HEK293 (cell line): ENCODE results near the gene SHMT2.
A peak's percentile ranks its signal among the peaks of the same experiment; 100 is the strongest.

Experiments
- BCL11B ChIP-seq: fragments of 450-650 bp; formaldehyde crosslinking; IDR thresholded peaks from 2 replicates; pipeline ENCODE4 v1.5.1; 2016; ENCODE audit warnings: low read depth, missing biosample characterization, missing genetic modification characterization
- FEZF1 ChIP-seq: fragments of 450-650 bp; formaldehyde crosslinking; IDR thresholded peaks from 2 replicates; pipeline ENCODE4 v1.5.1; 2016; ENCODE audit warnings: missing biosample characterization, missing genetic modification characterization
- GFI1B ChIP-seq: fragments of 450-650 bp; formaldehyde crosslinking; IDR thresholded peaks from 2 replicates; pipeline ENCODE4 v1.5.1; 2016; ENCODE audit warnings: missing biosample characterization, missing genetic modification characterization
- GLIS1 ChIP-seq: fragments of 450-650 bp; formaldehyde crosslinking; IDR thresholded peaks from 2 replicates; pipeline ENCODE4 v1.5.1; 2016; ENCODE audit warnings: missing biosample characterization, missing genetic modification characterization
- IKZF3 ChIP-seq: fragments of 450-650 bp; IDR thresholded peaks from 2 replicates; pipeline ENCODE4 v1.5.0; 2018; ENCODE audit warnings: missing biosample characterization, mild to moderate bottlenecking, missing genetic modification characterization, moderate library complexity
- KLF9 ChIP-seq: fragments of 450-650 bp; formaldehyde crosslinking; IDR thresholded peaks from 2 replicates; pipeline ENCODE4 v1.5.1; 2016; ENCODE audit warnings: missing biosample characterization, missing genetic modification characterization, low read depth
- MEIS1 ChIP-seq: sonication (generic); formaldehyde crosslinking; IDR thresholded peaks from 2 replicates; pipeline ENCODE4 v1.8.1; 2022; ENCODE audit warnings: missing genetic modification reagents, mild to moderate bottlenecking, borderline replicate concordance
- PATZ1 ChIP-seq: fragments of 450-650 bp; formaldehyde crosslinking; IDR thresholded peaks from 2 replicates; pipeline ENCODE4 v1.5.1; 2016; ENCODE audit warnings: missing biosample characterization, missing genetic modification characterization
- PBX3 ChIP-seq: sonication (generic); formaldehyde crosslinking; IDR thresholded peaks from 2 replicates; pipeline ENCODE4 v1.8.1; 2022; ENCODE audit warnings: mild to moderate bottlenecking, moderate library complexity, missing genetic modification reagents
- SCRT2 ChIP-seq: fragments of 450-650 bp; formaldehyde crosslinking; IDR thresholded peaks from 2 replicates; pipeline ENCODE4 v1.5.1; 2016; ENCODE audit warnings: missing biosample characterization, missing genetic modification characterization
- SP2 ChIP-seq: fragments of 450-650 bp; formaldehyde crosslinking; IDR thresholded peaks from 2 replicates; pipeline ENCODE4 v1.5.1; 2016; ENCODE audit warnings: missing biosample characterization, missing genetic modification characterization
- SP7 ChIP-seq: fragments of 450-650 bp; formaldehyde crosslinking; IDR thresholded peaks from 2 replicates; pipeline ENCODE4 v1.5.1; 2016; ENCODE audit warnings: missing biosample characterization, missing genetic modification characterization
- TCF7L2 ChIP-seq: IDR thresholded peaks from 2 replicates; pipeline ENCODE4 v1.6.1; 2011; ENCODE audit warnings: low read depth, mild to moderate bottlenecking, inconsistent platforms, low read length, moderate library complexity, borderline replicate concordance
- ZBTB11 ChIP-seq: fragments of 450-650 bp; formaldehyde crosslinking; conservative IDR thresholded peaks from 2 replicates; pipeline ENCODE4 v1.5.1; 2016; ENCODE audit warnings: low read depth, missing biosample characterization, missing genetic modification characterization
- ZBTB21 ChIP-seq: fragments of 450-650 bp; formaldehyde crosslinking; IDR thresholded peaks from 2 replicates; pipeline ENCODE4 v1.5.1; 2017; ENCODE audit warnings: missing biosample characterization, missing genetic modification characterization
- ZBTB48 ChIP-seq: fragments of 450-650 bp; formaldehyde crosslinking; IDR thresholded peaks from 2 replicates; pipeline ENCODE4 v1.5.1; 2016; ENCODE audit warnings: missing biosample characterization, missing genetic modification characterization
- ZEB2 ChIP-seq: fragments of 450-650 bp; formaldehyde crosslinking; IDR thresholded peaks from 2 replicates; pipeline ENCODE4 v1.5.1; 2016; ENCODE audit warnings: missing biosample characterization, missing genetic modification characterization
- ZIC2 ChIP-seq: fragments of 450-650 bp; formaldehyde crosslinking; IDR thresholded peaks from 2 replicates; pipeline ENCODE4 v1.5.1; 2016; ENCODE audit warnings: missing biosample characterization, missing genetic modification characterization
- ZNF112 ChIP-seq: fragments of 450-650 bp; formaldehyde crosslinking; IDR thresholded peaks from 2 replicates; pipeline ENCODE4 v1.5.0; 2017; ENCODE audit warnings: missing biosample characterization, missing genetic modification characterization
- ZNF114 ChIP-seq: fragments of 450-650 bp; formaldehyde crosslinking; IDR thresholded peaks from 2 replicates; pipeline ENCODE4 v1.5.0; 2017; ENCODE audit warnings: missing biosample characterization, missing genetic modification characterization
- ZNF133 ChIP-seq: fragments of 450-650 bp; formaldehyde crosslinking; IDR thresholded peaks from 2 replicates; pipeline ENCODE4 v1.5.1; 2016; ENCODE audit warnings: missing biosample characterization, missing genetic modification characterization
- ZNF138 ChIP-seq: fragments of 450-650 bp; formaldehyde crosslinking; IDR thresholded peaks from 2 replicates; pipeline ENCODE4 v1.5.1; 2016; ENCODE audit warnings: missing biosample characterization, missing genetic modification characterization, borderline replicate concordance
- ZNF2 ChIP-seq: fragments of 450-650 bp; formaldehyde crosslinking; IDR thresholded peaks from 2 replicates; pipeline ENCODE4 v1.5.1; 2016; ENCODE audit warnings: missing biosample characterization, missing genetic modification characterization
- ZNF324 ChIP-seq: fragments of 450-650 bp; formaldehyde crosslinking; IDR thresholded peaks from 2 replicates; pipeline ENCODE4 v1.5.1; 2016; ENCODE audit warnings: missing biosample characterization, missing genetic modification characterization
- ZNF426 ChIP-seq: fragments of 450-650 bp; formaldehyde crosslinking; IDR thresholded peaks from 2 replicates; pipeline ENCODE4 v1.5.1; 2017; ENCODE audit warnings: missing biosample characterization, missing genetic modification characterization, mild to moderate bottlenecking, inconsistent platforms, moderate library complexity
- ZNF514 ChIP-seq: fragments of 450-650 bp; formaldehyde crosslinking; IDR thresholded peaks from 2 replicates; pipeline ENCODE4 v1.5.1; 2016; ENCODE audit warnings: missing biosample characterization, missing genetic modification characterization
- ZNF558 ChIP-seq: fragments of 450-650 bp; formaldehyde crosslinking; IDR thresholded peaks from 2 replicates; pipeline ENCODE4 v1.5.1; 2016; ENCODE audit warnings: missing biosample characterization, missing genetic modification characterization
- ZNF610 ChIP-seq: fragments of 450-650 bp; formaldehyde crosslinking; IDR thresholded peaks from 2 replicates; pipeline ENCODE4 v1.5.1; 2016; ENCODE audit warnings: missing biosample characterization, missing genetic modification characterization, borderline replicate concordance
- ZNF677 ChIP-seq: fragments of 450-650 bp; IDR thresholded peaks from 2 replicates; pipeline ENCODE4 v1.5.0; 2018; ENCODE audit warnings: missing biosample characterization, mild to moderate bottlenecking, missing genetic modification characterization, moderate library complexity
- ZNF785 ChIP-seq: fragments of 450-650 bp; formaldehyde crosslinking; IDR thresholded peaks from 2 replicates; pipeline ENCODE4 v1.5.1; 2016; ENCODE audit warnings: missing biosample characterization, missing genetic modification characterization
- ZSCAN4 ChIP-seq: fragments of 450-650 bp; formaldehyde crosslinking; IDR thresholded peaks from 2 replicates; pipeline ENCODE4 v1.5.1; 2017; ENCODE audit warnings: missing biosample characterization, missing genetic modification characterization

Gene SHMT2

GRCh38 chr12:57238854-57239554, 9.5 kb downstream of the SHMT2 start (continued):
- TF ChIP-seq PATZ1 (tag by site-specific recombination) = peak; percentile 72
- no peak for TF ChIP-seq GFI1B
- peak; percentile 84; the same call in 1 of the 2 replicates for TF ChIP-seq ZNF324 (tag by site-specific recombination)
- 0 out of 2 replicates have a peak, but pooled peaks have one; percentile 24 for TF ChIP-seq ZBTB11
- peak; percentile 95 for TF ChIP-seq IKZF3 (tag by site-specific recombination)
- no peak for TF ChIP-seq ZNF138 (tag by site-specific recombination)
- no peak for TF ChIP-seq ZNF514 (tag by site-specific recombination)
- 0 out of 2 replicates have a peak, but pooled peaks have one; percentile 53 for TF ChIP-seq ZSCAN4 (tag by site-specific recombination)
- peak; percentile 74 for TF ChIP-seq SP2 (tag by site-specific recombination)
- TF ChIP-seq ZNF558 (tag by site-specific recombination) = 0 out of 2 replicates have a peak, but pooled peaks have one; percentile 39
- TF ChIP-seq SP7 = peak; percentile 80
- 0 out of 2 replicates have a peak, but pooled peaks have one; percentile 67 for TF ChIP-seq PBX3 (CRISPR knock-in tag)
- TF ChIP-seq MEIS1 (CRISPR knock-in tag) = no peak
- TF ChIP-seq BCL11B = peak; percentile 73; the same call in 1 of the 2 replicates
- TF ChIP-seq GLIS1 (tag by site-specific recombination) = peak; percentile 53
- TF ChIP-seq ZNF112 (tag by site-specific recombination) = no peak
- peak; percentile 66 for TF ChIP-seq ZNF2 (tag by site-specific recombination)
- TF ChIP-seq SCRT2 (tag by site-specific recombination) = peak; percentile 64
- no peak for TF ChIP-seq ZNF114 (tag by site-specific recombination)
- TF ChIP-seq FEZF1 (tag by site-specific recombination) = no peak
- TF ChIP-seq ZBTB48 (tag by site-specific recombination) = peak; percentile 45; the same call in 1 of the 2 replicates
- no peak for TF ChIP-seq ZNF677
- TF ChIP-seq ZNF610 = peak; percentile 74; the same call in 1 of the 2 replicates
- TF ChIP-seq ZEB2 (tag by site-specific recombination) = peak; percentile 93
- 0 out of 2 replicates have a peak, but pooled peaks have one; percentile 49 for TF ChIP-seq ZBTB21
- TF ChIP-seq KLF9 (tag by site-specific recombination) = peak; percentile 70
- TF ChIP-seq ZNF133 (tag by site-specific recombination) = no peak
- no peak for TF ChIP-seq ZNF426
- TF ChIP-seq ZIC2 (tag by site-specific recombination) = peak; percentile 98
- TF ChIP-seq TCF7L2 = no peak
- peak; percentile 22; the same call in 1 of the 2 replicates for TF ChIP-seq ZNF785
